ENCODE measurements around the gene TBCB. TPM values are rescaled to one million over a fixed set of nuclear protein-coding genes. Genes with fewer than 3 reads are reported as not detected.

The TBCB gene
- 456 to 511 TPM (median 495 TPM) in 5 replicates for total RNA-seq (2022; extraction: Qiagen RNA extraction)

GRCh38 chr19:36115453-36116343 lies at the start of gene TBCB:
Gene TBCB (plus strand): TSS chr19:36115468. CDS start chr19:36115561, 93 bp downstream.

GRCh38 chr19:36110487-36111199 lies 4.6 kb upstream of the TBCB start, which contains the start of gene OVOL3:
Gene OVOL3 (plus strand): TSS chr19:36111143. CDS start chr19:36111203, 60 bp downstream.

GRCh38 chr19:36114721-36115452 lies 381 bp upstream of the TBCB start, which contains the start of gene POLR2I:
Gene POLR2I (minus strand): TSS chr19:36114875. CDS start chr19:36114856, 19 bp downstream.

GRCh38 chr19:36139473-36140303 lies 24.4 kb downstream of the TBCB start, which contains the start of gene CAPNS1:
Gene CAPNS1 (plus strand): TSS chr19:36140066. CDS start chr19:36141012, 946 bp downstream.

GRCh38 chr19:36152352-36153091 lies 37.3 kb downstream of the TBCB start, which contains the start of gene COX7A1:
Gene COX7A1 (minus strand): TSS chr19:36152447. CDS start chr19:36152407, 40 bp downstream.

Other genes with a start within 250 kb of the TBCB start
- gene APLP1, start 246.9 kb upstream of the TBCB start, total RNA-seq (2022; extraction: Qiagen RNA extraction) = 71.0 to 103 TPM (median 96.5 TPM) in 5 replicates
- 3.5 to 6.3 TPM (median 5.9 TPM) in 5 replicates for gene NFKBID, start 214.9 kb upstream of the TBCB start, total RNA-seq (2022; extraction: Qiagen RNA extraction)
- 0.15 to 0.47 TPM (median 0.32 TPM) in 4 of 5 replicates, not detected in the other for gene HCST, start 212.9 kb upstream of the TBCB start, total RNA-seq (2022; extraction: Qiagen RNA extraction)
- gene TYROBP, start 207.2 kb upstream of the TBCB start, total RNA-seq (2022; extraction: Qiagen RNA extraction) = not detected in 5 replicates
- gene LRFN3, start 179.1 kb upstream of the TBCB start, total RNA-seq (2022; extraction: Qiagen RNA extraction) = 13.2 to 27.6 TPM (median 23.1 TPM) in 5 replicates
- 32.4 to 43.7 TPM (median 41.9 TPM) in 5 replicates for gene SDHAF1, start 120.3 kb upstream of the TBCB start, total RNA-seq (2022; extraction: Qiagen RNA extraction)
- 0.15 to 0.36 TPM (median 0.28 TPM) in 5 replicates for gene SYNE4, start 106.7 kb upstream of the TBCB start, total RNA-seq (2022; extraction: Qiagen RNA extraction)
- 20.0 to 26.5 TPM (median 22.8 TPM) in 5 replicates for gene ALKBH6, start 101.3 kb upstream of the TBCB start, total RNA-seq (2022; extraction: Qiagen RNA extraction)
- 0.67 to 0.99 TPM (median 0.74 TPM) in 5 replicates for gene CLIP3, start 82.6 kb upstream of the TBCB start, total RNA-seq (2022; extraction: Qiagen RNA extraction)
- 4.4 to 7.7 TPM (median 7.2 TPM) in 5 replicates for gene THAP8, start 61.2 kb upstream of the TBCB start, total RNA-seq (2022; extraction: Qiagen RNA extraction)
- gene WDR62, start 60.6 kb upstream of the TBCB start, total RNA-seq (2022; extraction: Qiagen RNA extraction) = 15.4 to 27.5 TPM (median 26.2 TPM) in 5 replicates
- 0.15 to 0.26 TPM (median 0.25 TPM) in 3 of 5 replicates, not detected in the others for gene OVOL3, start 4.3 kb upstream of the TBCB start, total RNA-seq (2022; extraction: Qiagen RNA extraction)
- gene POLR2I, start 593 bp upstream of the TBCB start, total RNA-seq (2022; extraction: Qiagen RNA extraction) = 239 to 270 TPM (median 250 TPM) in 5 replicates
- gene CAPNS1, start 24.6 kb downstream of the TBCB start, total RNA-seq (2022; extraction: Qiagen RNA extraction) = 1,596 to 2,458 TPM (median 2,269 TPM) in 5 replicates
- gene COX7A1, start 37.0 kb downstream of the TBCB start, total RNA-seq (2022; extraction: Qiagen RNA extraction) = not detected in 5 replicates
- gene ZNF565, start 99.2 kb downstream of the TBCB start, total RNA-seq (2022; extraction: Qiagen RNA extraction) = 4.4 to 4.8 TPM (median 4.6 TPM) in 5 replicates
- 120 to 157 TPM (median 136 TPM) in 5 replicates for gene ZNF146, start 99.6 kb downstream of the TBCB start, total RNA-seq (2022; extraction: Qiagen RNA extraction)